GM21825 (cell line): Measurements from ENCODE around the gene HNRNPDL.
A peak's percentile ranks its signal among the peaks of the same experiment; 100 is the strongest.
"Not testable (repeated sequence)": the region's sequence is repeated elsewhere in the genome, so short reads cannot be mapped to it uniquely, and the experiment has no call there.

Experiments
- ATAC-seq: cut with Tn5 transposase; IDR thresholded peaks from one replicate; pipeline ENCODE4 v1.9.1; 2021; ENCODE audit warnings: mild to moderate bottlenecking, moderate library complexity; ENCODE audit not compliant: unreplicated experiment

HNRNPDL gene

DNA sequence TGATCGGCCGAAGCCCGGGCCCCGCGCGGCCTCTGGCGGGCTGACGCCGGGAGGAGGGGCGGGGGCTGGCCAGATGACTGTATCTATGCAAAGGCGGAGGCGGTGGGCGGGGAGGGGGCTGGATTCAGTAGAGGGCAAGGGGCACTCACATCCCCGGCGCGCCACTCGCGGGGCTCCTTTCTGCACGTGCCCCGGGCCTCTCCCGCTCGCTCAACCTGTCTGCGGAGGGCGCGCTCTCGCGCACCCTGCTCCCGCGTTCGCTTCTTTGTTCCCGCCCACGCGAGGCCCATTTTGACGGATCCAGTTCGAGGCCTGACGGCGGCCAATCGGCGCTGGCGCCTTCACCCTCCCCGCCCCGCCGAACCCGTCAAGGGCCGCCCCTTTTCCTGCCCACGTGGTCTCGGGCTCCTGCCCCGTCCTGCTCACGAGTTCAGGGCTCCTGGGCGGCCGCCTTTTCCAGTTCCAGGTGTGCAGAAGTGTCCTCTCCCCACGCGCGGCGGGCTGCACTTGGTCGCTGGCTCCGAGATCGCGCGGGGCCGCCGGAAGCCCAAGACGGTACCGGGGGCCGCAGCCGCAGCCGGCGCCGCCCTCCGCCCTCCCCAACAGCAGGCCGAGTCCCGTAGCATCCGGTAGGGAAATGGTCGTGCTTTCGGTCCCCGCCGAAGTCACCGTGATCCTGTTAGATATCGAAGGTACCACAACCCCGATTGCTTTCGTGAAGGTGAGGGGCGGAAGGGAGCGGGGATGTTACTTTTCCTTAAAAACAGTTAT lies at the start of gene HNRNPDL, which contains the start of gene ENOPH1:
Gene HNRNPDL, minus strand, starts transcription at position 270 of the 771 bp plus-strand sequence. CDS start 772 bp downstream, outside the sequence.
Gene ENOPH1, plus strand, starts transcription at position 398 of the 771 bp plus-strand sequence. Its CDS starts 240 bp downstream, at position 638.
- peak; percentile 70 for ATAC-seq

DNA sequence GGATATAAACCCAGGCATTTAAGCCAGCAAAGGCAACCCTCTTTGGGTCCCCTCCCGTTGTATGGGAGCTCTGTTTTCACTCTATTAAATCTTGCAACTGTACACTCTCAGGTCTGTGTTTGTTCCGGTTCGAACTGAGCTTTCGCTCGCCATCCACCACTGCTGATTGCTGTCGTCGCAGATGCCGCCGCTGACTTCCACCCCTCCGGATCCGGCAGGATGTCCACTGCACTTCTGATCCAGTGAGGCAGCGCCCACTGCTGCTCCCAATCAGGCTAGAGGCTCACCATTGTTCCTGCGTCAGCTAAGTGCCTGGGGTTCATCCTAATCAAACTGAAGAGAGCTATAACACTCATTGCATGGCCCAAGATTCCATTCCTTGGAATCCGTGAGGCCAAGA lies 49.3 kb upstream of the HNRNPDL start:
- ATAC-seq: no peak

DNA sequence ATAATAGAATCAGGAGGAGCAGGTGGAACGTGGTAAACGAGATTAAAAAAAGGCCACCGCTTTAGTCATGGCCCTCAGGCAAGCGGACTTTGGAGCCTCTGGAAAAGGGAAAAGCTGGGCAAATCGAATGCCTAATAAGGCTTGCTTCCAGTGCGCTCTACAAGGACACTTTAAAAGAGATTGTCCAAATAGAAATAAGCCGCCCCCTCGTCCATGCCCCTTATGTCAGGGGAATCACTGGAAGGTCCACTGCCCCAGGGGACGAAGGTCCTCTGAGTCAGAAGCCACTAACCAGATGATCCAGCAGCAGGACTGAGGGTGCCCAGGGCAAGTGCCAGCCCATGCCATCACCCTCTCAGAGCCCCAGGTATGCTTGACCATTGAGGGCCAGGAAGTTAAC lies 47.2 kb upstream of the HNRNPDL start:
- ATAC-seq: not testable (repeated sequence)

DNA sequence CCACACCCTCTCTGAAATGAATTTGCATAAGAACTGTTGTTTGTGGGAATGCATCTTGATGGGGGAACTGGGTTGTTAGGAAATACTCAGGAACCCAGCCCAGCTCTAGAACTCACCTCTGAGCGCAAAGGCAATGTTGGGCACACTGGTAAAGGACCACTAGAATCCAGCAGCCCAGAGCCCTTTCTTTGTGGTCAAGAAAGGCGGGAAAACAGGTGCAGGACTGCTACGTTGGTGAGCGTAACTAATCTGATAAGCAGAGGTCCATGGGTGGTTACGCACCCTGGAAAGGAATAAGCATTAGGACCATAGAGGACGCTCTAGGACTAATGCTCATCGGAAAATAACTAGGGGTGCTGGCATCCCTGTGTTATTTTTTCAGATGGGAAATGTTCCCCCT lies 45.7 kb upstream of the HNRNPDL start:
- not testable (repeated sequence) for ATAC-seq

DNA sequence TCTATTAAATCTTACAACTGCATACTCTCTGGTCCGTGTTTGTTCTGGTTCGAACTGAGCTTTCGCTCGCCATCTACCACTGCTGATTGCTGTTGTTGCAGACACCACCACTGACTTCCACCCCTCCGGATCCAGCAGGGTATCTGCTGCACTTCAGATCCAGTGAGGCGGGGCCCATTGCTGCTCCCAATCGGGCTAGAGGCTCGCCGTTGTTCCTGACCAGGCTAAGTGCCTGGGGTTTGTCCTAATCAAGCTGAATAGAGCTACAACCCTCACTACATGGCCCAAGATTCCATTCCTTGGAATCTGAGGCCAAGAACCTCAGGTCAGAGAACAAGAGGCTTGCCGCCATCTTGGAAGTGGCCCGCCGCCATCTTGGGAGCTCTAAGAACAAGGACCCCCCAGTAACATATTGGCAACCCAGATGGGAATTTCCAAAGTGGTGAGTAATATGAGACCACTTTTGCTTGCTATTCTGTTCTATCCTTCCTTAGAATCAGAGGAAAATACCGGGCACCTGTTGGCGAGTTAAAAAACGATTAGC lies 43.4 kb upstream of the HNRNPDL start:
- no peak for ATAC-seq

DNA sequence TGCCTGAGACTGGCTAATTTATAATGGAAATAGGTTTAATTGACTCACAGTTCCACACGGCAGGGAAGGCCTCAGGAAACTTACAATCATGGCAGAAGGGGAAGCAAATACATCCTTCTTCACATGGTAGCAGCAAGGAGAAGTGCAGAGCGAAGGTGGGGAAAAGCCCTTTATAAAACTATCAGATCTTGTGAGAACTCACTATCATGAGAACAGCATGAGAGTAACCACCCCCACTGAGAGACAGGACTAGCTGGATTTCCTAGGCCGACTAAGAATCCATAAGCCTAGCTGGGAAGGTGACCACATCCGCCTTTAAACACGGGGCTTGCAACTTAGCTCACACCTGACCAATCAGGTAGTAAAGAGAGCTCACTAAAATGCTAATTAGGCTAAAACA lies 42.8 kb upstream of the HNRNPDL start:
- ATAC-seq: not testable (repeated sequence)

DNA sequence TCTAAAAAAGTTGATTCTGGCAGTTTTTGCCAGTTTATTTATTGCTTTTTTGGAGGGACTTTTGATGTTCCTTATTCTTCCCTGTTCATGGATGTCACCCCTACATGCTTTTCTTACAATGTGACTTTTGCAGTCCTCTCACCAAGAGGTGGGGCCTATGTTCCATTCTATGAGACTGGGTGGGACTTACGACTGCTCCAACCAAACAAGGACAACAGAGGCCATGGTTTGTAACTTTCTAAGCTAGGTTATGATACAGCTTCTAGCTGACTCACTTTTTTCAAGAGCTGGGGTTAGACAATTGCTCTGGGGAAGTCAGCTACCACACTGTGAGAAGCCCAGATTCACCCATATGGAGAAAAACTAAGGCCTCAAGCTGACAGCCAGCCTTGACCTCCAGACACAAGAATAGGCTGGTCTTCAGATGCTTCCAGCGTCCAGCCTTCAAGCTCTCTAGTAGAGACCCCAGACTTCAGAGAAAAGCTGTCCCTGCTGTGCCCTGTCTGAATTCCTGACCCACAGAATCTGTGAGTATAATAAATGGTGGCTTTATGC lies 39.6 kb upstream of the HNRNPDL start:
- ATAC-seq: no peak

DNA sequence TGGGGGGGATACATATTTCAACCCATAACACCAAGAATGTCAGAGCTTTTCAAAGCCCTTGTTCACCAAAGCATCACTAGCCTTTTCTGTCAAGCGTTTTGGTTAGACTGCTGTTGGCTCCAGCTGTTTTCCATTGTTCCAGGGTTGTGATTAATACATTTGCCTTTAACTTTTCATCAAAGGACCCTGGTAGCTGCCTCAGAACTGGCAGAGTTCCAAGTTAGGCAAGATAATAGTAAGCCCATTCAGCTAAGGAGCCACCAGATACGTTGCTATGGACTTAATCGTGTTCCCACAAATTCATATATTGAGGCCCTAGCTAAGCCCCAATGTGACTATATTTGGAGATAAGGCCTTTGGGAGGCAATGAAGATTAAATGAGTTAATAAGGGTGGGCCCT lies 37.2 kb upstream of the HNRNPDL start:
- ATAC-seq: no peak

DNA sequence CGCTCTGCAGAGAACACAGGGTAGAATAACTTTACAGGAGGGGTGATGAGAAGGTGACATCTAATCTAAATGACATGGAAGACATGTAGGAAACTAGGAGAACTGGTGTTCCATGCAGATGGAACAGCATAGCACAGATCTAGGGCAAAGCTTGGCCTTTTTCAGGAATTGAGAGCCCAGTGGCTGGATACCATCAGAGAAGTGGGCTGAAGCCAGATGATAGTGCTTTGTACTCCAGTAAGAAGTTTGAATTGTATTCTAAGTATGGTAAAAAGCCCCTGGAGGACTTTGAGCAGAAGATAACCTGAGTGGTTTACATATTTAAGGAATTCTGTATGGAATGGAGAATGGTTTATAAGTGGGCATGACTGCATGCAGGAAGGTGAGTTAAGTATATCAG lies 33.0 kb upstream of the HNRNPDL start:
- ATAC-seq: no peak

DNA sequence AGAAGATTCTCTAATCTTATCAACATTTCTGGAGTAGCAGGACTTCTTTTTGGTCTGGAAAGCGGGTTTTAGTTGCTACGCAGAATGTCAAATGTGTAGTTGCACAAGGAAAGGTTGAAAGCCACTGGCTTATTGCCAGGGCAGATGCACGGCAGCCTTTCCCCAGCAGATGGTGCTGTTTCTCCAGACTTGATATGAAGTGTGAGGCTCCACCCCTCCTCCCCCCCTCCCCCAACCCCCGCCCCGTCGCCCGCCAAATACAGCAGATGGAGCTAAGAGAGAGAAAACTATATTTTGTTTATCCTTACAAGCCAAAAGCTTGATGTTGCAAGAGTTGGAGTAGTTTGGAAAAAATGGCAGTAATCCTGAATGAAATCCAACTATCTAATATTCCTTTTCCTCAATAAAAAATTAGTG lies 32.2 kb upstream of the HNRNPDL start:
- ATAC-seq: peak; percentile 78

DNA sequence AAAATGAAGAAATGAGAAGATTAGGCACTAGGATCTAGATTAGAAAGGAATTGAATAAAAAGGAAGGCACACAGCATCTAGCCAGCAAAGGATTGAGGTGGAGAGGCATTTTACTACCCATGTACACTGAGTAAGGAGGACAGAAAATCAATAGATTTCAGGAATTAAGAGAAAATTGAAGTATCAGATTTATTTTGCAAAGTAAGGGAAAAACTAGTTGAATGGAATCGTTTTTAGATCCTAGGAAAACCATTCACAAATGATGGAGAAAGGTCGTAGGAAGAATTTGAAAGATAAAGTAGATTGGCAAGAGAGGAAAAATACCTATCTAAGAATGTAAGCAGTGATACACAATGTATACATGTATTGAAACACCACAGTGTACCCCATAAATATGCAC lies 31.4 kb upstream of the HNRNPDL start:
- ATAC-seq: no peak

DNA sequence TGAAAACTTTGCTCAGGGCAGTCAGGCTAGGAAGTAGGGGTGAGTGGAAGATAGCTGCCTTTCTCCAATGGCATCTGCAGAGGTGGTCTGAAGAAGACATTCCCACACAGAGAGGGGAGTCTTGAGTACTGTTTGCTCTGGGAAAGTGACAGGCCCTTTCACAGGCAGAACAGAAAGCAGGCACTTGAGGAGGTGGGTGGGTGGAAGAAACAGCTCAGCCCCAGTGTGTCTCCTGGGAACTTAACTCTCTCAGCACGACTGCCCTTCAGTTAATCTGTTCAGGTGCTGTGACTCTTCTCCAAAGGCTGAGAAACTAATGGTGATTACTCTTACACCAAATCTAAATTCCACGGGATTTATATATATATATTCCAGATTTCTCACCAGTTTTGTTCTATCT lies 28.5 kb upstream of the HNRNPDL start:
- ATAC-seq: no peak

DNA sequence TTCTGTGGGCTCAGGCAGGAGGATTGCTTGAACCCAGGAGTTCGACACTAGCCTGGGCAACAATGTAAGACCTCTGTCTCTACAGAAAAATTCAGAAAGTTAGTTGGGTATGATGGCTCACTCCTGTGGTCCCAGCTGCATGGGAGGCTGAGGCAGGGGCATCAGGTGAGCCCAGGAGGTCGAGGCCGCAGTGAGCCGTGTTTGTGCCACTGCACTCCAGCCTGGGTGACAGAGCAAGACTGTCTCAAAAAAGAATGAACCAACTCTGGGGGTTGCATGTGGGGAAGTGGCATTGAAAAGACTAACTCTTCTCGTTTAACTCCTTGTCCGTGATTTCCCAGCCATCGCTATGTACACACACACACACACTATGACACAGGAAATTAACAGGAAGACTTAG lies 27.0 kb upstream of the HNRNPDL start:
- ATAC-seq: no peak

DNA sequence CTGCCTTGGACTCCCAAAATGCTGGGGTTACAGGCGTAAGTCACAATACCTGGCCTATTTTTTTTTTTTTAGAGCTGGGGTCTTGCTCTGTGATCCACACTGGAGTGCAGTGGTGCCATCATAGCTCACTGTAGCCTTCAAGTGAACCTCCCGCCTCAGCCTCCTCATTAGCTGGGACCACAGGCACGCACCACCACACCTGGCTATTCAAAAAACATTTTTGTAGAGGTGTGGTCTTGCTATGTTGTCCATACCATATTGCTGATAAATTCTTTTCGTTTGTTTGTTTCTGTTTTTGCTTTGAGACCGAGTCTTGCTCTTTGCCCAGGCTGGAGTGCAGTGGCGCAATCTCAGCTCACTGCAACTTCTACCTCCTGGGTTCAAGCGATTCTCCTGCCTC lies 21.8 kb upstream of the HNRNPDL start:
- no peak for ATAC-seq

DNA sequence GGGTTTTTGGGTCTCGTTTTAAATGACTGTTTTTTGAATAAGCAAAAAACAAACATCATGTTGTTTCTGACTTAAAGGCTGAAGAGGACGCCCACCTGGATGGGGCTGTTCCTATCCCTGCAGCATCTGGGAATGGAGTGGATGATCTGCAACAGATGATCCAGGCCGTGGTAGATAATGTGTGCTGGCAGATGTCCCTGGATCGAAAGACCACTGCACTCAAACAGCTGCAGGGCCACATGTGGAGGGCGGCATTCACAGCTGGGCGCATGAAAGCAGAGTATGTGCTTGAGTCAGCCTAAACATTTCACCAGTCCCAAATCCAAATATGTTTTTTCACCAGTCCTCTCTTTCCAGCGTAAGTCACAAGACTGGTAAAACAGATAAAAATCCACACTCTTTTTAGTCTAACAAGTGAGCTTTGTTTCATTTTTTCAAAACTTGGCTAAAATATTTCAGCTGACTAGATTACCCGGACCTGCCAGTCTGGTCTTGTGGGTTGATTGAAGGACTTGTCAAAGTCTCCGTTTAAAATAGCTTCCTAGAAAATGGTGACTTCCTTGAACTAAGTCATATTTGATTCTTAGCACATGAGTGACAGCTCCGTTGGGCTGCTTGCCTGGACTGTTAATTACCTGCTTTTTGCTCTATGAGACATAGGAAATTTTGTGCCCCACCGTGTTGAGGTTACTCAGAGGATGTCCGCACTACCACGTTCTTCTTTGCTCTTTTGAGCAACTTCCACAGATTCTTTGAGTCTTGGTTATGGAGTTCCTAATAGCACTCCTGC lies 20.9 kb upstream of the HNRNPDL start:
- ATAC-seq: no peak

DNA sequence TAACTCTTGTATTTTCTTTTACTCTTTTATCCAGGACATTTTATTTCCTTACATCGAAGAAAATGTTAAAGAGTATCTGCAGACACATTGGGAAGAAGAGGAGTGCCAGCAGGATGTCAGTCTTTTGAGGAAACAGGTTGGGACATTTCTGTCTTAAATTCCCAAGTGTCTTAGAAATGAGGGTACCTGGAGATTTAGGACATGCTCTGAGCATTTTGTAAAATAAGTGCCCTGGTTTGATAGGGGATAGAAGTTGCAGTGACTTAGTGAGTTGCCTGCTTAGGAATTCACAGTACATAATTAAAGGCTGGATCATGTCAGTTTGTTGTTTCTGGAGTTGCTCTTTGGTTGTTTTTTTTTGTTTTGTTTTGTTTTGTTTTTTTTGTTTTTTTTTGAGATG lies 17.6 kb upstream of the HNRNPDL start:
- no peak for ATAC-seq

DNA sequence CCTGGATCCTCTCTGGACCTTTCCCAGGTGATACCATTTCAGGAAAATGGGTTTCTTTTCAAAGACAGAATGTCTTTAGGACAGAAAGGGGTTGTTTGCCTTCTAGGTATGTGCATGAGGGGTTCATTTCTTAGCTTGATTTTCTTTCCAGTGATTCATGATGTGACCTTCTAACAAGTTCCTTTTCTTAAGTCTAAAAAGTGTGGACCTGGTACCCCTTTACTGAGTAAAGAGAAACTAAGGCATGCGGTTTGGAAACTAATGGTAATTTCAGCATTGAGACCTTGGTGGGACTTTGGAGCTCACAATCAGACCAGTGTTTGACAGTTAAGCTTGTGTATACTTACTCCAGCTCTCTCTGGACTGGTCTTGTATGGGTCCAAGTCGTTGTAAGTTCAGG lies 8.8 kb upstream of the HNRNPDL start:
- no peak for ATAC-seq

DNA sequence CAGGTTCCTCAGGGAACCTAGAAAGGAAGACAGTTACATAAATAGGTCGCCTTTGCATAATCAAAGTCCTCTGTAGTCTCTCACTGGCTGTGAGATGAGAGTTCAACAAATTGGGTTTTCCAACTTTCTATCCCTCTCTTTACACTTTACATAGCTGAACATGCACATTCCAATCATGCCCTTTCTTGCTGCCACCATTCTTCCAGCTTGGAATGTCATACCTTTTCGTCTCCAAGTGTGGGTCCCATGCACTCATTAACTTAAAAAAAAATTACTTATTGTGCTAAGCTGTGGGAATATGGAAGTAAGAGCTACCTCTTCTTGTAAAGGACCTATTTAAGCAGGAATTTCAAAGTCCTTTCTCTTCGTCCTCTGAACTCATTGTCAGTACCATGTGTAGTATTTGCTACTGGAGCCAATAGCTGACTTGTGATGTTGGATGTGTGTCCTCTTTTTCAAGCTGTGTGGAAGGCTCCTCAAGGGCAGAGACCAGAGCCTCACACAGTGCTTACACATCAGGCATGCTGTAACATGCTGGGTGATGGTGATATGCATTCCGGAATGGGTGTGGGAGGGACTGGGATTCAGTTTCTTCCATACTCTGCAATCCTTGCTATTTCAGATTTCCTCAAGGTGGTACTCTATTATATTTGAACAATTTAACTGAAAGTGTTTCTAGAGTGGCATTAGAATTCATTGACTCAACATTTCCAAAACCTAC lies 7.2 kb upstream of the HNRNPDL start:
- ATAC-seq: no peak

DNA sequence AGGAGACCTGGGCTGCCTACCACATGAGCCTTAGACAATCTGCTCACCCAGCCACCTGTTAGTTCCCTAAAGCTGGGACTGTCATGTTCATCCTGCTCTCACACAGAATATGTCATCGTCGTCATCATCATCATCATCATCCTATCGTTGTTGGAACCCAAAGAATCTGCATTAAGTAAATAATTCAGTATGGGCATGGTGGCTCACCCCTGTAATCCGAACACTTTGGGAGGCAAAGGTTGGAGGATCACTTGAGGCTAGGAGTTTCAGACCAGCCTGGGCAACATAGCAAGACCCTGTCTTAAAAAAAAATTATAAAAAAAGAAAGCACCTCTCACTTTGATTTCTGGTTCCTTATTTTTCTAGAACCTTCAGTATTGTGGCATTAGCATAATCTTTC lies 6.5 kb upstream of the HNRNPDL start:
- no peak for ATAC-seq

DNA sequence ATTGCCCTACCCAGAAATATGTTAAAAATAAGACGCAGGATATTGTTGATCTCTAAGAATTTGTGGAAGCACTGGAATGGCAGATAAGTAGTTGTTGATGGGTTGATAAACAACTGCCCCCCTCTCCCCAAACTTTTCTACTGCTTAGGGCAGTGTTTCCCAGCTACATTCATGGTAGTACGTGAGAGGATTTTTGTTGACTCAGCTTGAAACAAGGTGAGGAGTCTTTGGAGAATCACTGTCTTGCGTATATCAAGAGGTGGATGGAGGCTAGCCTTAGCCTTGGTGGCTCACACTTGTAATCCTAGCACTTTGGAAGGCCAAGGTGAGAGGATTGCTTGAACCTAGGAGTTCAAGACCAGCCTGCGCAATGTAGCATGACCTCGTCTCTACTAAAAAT lies 5.9 kb upstream of the HNRNPDL start:
- ATAC-seq: no peak

DNA sequence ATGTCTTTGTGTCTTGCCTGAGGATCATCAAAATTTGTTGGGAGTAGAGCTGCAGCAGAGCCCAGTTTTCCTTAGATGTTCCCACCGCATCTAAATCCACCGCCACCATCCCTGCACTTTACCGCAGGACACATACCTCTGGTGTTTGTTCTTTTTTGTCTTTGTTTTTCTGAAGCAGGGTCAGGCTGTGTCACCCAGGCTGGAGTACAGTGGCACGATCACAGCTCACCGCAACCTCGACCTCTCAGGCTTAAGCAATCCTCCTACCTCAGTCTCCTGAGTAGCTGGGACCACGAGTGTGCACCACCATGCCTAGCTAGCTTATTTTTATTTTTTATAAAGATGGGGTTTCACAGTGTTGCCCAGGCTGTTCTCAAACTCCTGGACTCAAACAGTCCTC lies 4.7 kb upstream of the HNRNPDL start:
- ATAC-seq: no peak
